ENCODE data around the gene CACNA1C.

CACNA1C gene

GRCh38 chr12:2052826-2053678 is at the start of gene CACNA1C:
Gene CACNA1C, plus strand, starts transcription at chr12:2052987. Its CDS starts 576 bp downstream, at chr12:2053563.
- DNase-seq, result no peak

- DNase-seq, result peak; percentile 43
These were observed 49.1 kb upstream of the CACNA1C start for GRCh38 chr12:2003676-2004112.

DNA sequence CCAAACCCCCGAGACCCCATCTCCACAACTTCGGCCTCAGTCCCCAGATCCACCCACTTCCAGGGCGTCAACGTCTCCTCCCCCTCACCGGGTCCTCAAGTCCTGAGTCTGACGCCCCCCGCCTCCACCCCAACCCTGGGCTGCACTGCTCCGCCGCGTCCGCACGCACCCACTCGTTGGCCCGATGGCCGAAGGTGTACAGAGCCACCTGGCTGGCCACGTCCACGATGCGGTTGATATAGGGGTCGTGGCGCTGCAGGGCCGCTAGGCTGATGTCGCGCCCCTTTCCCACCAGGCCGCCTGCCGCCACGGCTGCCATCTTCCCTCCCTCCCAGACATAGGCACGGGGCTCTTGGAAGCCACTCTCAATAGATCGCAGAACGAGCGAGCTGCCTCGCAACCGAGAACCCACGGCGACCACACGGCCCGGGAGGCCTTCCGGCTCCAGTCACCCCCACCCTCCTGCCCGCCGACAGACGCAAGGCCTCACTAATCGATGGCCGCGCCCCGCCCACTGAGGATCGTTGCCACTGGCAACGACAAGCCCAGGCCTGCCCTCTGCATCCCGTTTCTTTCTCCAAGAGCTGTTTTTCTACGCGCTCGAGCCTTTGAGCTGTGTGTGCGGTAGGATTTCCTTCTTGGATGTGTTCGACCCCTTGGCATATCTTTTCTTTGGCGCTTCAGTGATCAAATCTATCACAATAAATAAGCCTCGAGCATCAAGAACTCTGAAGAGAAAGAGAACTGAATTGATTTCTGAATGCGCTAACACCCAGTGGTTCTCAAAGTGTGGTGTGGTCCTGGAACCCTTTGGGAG is 48.5 kb upstream of the CACNA1C start, which contains the start of gene DCP1B:
Gene DCP1B (minus strand): TSS at position 345 of the 817 bp plus-strand sequence. CDS start 26 bp downstream, at position 319.
- DNase-seq, result peak; percentile 96

- no peak for DNase-seq
These were observed 44.1 kb upstream of the CACNA1C start for GRCh38 chr12:2008677-2009076.

- no peak for DNase-seq
These were observed 43.2 kb upstream of the CACNA1C start for GRCh38 chr12:2009623-2010022.

DNA sequence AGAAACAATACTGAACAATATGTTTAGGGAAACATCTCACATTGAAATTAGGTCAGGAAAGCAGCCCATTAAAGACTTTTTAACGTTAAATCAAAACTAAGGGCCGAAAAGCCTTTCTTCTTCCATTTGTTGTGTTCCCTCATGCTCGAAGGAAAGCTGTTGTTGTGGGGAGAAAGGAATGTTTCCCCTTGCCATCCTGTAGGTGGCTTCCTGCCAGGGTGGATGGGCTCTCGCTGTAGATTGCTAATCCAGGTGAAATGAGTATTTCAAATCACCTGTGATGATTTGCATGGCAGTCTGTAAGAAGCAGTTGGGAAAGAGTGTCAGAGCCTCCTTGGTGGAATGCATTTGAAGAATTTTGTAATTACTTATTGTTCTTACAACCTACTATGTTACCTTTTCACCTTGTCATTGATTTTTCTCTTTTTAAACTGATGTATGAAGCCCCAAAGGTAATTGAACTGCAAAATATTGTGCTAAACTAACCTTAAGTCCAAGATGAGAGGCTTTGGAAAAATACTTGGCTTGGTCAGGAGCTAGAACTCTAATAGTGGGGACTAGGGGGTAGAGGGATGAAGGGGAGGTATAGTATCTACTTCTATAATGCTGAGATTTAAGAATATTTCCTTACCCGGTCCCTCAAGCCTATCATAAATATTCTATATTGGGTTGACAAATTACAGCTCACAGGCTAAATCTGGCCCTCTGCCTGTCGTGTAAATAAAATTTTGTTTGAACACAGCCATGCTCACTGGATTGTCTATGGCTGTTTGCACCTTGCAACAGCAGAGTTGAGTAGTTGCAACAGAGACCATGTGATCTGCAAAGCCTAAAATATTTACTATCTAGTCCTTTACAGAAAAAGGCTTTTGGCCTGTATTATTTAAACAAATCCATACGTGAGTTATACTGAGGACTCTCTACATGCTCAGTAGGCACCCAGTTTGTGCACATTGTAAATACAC is 40.9 kb upstream of the CACNA1C start:
- no peak for DNase-seq

GRCh38 chr12:2013086-2013485 is 39.7 kb upstream of the CACNA1C start:
- no peak for DNase-seq

DNA sequence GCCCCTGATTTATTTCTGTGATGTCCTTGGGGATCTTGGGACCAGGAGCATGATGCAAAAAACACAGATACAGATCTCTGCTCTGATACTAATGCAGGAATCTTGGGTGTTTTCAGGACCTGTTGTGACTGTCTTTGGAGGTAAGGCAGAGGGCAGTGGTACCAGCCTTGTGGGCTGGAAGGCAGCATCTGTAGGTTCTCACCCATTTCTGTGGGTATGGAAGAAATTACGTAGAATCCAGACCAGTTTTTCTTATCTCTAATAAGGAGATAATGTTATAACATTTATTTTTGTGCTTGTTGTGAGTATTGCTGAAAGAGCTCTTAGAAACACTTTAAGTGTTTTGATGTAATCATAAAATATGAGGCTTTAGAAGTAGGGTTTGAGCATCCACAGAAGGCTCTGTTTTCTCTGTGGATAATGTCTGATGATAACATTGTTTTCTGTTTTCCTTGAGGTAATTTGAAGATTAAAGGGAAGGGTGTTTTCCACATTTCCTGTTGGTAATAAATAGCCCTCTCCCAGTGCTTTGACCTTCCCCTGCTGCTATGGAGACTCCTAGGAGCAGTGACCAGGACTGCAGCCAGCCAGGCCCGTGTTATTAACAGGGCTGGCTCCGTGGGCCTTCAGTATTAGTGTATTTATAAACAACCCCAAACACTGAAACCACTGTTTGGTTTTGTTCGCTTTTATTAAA is 39.1 kb upstream of the CACNA1C start:
- DNase-seq, result no peak

DNA sequence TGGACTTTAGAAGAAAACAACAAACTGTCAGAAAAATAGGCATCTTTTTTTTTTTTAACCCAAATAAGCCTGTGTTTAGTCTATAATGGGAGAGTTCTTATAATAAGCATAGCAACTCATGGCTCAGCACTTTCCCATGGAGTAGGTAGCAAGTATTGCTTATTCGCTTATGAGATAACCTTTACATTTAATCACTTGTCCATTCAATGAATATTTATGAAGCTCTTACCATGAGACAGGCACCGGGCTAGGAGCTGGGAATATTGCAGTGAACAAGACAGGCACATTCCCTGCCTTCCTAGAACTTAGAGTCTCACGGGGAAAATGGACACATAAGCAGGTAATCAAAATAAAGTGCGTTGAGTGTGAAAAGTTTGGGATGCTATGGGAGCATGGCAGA is 38.6 kb upstream of the CACNA1C start:
- no peak for DNase-seq

DNA sequence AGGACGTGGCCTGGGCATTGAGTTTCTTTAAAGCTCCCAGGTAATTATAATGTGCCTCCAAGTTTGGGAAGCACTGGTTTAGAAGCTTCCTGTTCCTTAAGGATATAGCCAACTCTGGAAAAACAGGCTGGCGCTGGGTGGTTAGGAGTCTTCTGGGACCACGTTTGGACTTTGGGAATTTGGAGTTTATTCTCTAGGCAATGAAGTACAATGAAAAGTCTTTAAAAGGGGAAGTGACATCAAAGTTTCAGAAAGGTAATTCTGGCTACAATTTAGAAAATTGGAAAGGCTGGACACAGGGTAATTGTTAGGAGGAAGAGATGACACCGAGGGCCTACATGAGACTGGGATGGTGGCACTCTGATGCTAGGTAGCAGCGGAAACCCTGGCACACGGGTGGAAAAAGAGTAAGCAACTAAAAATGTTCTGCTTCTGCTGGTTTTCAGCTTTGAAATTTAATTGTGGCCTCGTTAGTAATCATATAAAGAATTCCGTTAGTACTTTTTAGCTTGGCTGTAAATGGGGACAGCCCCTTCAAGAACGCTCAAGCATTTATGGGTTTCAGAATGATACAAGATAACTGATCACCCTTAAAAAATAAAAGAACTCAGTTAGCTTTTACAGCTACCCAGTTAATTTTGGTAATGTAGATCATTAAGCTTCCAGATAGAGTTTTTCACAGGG is 35.8 kb upstream of the CACNA1C start:
- DNase-seq, result no peak

- DNase-seq, result no peak
These were observed 35.0 kb upstream of the CACNA1C start for GRCh38 chr12:2017546-2018337.

- no peak for DNase-seq
These were observed 34.4 kb upstream of the CACNA1C start for GRCh38 chr12:2018391-2018790.

DNA sequence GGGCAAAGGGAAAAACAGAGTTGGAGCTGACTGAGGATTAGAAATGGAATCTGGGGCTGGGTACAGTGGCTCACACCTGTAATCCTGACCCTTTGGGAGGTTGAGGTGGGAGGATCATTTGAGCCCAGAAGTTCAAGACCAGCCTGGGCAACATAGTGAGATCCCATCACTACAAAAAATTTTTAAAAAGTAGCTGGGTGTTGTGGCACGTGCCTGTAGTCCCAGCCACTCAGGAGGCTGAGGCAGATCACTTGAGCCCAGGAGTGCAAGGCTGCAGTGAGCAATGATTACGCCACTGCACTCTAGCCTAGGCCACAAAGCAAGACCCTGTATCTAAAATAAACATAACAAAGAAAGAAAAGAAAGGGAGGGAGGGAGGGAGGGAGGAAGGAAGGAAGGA is 33.7 kb upstream of the CACNA1C start:
- no peak for DNase-seq

DNA sequence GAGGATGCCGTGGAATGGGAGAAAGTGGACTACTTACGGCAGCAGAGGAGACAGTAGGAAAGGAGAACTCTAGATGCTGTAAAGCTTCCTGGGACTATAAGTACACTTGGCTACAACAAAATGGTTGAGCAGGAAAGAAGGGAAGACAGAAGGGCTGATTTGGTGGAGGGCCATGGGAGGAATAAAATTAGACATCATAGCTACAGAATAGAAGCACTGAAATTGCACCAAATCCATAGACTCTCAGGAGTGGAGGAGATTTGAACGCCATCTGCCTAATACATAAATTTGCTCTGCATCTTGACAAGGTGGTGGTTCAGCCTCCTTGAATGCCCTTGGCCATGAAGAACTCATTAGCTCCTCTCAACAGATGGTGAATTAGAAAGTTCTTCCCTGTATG is 32.3 kb upstream of the CACNA1C start:
- no peak for DNase-seq

DNA sequence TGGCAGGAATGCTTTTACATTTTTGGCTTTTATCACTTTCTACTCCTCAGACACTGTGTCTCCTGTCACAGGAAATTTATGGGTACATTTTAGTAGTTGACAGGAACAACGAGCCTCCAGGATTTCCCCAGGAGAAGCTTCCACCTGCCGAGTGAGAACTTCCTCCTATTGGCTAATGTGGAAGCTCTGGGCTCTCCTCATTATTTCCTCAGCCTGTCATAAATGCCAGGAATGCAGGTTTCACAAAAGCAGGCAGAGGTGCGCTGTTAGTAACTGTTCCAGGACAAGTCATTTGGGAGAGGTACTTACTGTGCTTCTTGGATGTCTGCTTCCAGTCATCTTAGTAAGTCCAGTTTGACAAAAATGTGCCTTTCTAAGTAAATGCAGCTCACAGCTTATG is 29.4 kb upstream of the CACNA1C start:
- no peak for DNase-seq

DNA sequence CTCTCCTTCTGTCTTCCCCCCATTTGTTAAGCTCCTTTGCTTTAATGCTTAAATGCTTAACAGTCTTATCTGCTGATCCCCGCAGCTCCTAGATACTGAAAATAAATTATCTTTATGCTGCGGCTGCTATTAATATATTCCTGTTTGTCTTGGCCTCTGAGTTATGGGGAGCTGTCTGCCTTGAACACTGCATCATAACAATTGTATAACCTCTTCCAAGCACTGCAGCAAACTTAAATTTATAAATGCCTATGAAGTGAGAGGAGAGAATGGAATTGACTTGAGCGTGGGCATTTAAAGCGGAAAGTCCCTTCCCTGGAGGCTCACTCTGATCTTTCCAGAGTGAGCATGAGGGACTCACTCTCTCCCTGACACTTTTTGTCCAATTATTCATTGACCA is 25.4 kb upstream of the CACNA1C start:
- DNase-seq, result no peak

DNA sequence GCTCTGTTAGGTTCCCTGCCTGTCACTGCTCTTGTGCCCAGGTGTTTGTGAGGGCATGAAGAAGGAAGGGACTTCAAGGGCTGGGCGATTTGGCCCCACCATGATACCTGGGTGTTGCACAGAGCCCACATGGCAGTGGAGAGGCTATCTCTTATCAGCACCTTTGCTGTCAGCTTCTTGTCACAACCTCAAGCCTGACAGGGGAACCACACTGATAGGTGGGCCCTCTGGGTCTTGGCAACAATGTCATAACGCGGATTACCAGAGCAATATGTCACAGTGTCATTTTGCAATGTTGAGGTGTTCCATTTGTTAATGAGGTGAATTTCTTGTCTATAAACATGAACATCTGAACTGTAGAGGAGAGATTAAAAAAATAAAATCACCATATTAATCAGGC is 22.9 kb upstream of the CACNA1C start:
- no peak for DNase-seq

DNA sequence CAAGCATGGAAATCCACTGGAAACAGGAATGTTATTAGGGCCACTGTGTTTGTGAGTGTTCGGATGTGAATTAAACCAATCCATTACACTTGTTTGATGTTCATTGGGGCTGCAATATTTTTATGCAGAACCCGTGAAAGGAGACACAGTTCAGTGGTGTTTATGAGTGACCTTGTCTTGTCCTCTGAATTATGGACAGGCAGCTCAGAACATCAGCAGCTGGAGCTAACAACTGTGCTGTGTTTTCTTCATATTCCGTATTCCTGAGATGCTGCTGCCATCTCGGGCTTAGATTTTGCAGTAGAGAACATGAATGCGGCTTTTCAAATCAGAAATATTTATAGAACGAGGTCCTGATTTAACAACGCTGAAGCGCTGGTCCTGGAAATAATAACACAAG is 20.3 kb upstream of the CACNA1C start:
- DNase-seq, result no peak

DNA sequence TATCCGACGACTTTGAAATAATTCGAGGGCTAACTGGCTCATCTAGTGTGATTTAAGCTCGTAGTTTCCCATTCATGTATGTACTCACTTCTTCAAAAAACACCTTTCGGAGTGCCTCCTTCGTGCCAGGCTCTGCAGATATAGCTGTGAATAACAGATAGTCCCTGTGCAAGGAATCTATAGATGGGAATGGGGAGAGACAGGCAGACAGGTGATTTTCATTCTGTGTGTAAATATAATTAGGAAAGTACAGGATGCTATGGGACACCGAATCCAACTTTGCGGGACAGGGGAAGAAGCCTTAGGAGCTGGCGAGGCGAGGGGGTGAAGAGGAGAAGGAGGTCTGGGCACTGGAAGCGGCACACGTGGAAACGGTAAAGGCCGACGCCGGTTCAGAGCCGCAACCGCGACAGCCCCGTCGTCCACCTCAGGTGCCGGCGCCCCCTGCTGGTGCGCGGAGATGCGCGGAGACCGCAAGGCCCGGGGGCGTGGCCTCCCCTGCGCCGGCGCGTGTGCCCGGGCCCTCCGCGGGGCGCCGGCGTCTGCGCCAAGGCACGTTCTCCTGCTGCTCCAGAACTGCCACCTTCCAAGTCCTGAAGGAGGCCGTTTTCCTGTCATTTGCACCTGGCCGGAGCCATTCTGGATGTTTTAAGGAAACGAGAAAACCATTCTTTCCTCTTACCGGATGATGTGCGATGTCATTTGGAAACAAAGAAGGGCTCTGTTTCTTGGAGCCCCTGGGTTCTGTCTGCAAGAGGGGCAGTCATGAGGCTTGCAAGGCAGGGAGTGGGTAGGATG is 18.0 kb upstream of the CACNA1C start:
- DNase-seq, result peak; percentile 55

Measured in DMS79 (cell line).